NCI-H2196 treated with DMSO at 0.1 percent for 48 hours (cell line): Measurements from ENCODE around the gene LMBR1L.
"Not testable (repeated sequence)": the region's sequence is repeated elsewhere in the genome, so short reads cannot be mapped to it uniquely, and the experiment has no call there.

Source experiments
- DNase-seq: peaks from one replicate; lab custom pipeline; 2025; ENCODE audit not compliant: unreplicated experiment; lab: John Stamatoyannopoulos, UW

Gene LMBR1L, protein sequence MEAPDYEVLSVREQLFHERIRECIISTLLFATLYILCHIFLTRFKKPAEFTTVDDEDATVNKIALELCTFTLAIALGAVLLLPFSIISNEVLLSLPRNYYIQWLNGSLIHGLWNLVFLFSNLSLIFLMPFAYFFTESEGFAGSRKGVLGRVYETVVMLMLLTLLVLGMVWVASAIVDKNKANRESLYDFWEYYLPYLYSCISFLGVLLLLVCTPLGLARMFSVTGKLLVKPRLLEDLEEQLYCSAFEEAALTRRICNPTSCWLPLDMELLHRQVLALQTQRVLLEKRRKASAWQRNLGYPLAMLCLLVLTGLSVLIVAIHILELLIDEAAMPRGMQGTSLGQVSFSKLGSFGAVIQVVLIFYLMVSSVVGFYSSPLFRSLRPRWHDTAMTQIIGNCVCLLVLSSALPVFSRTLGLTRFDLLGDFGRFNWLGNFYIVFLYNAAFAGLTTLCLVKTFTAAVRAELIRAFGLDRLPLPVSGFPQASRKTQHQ

GRCh38 chr12:49110464-49111155, at the start of gene LMBR1L:
LMBR1L (minus strand) TSS chr12:49110847; CDS start chr12:49110555, 292 bp downstream.
- peak; percentile 93 for DNase-seq

DNA sequence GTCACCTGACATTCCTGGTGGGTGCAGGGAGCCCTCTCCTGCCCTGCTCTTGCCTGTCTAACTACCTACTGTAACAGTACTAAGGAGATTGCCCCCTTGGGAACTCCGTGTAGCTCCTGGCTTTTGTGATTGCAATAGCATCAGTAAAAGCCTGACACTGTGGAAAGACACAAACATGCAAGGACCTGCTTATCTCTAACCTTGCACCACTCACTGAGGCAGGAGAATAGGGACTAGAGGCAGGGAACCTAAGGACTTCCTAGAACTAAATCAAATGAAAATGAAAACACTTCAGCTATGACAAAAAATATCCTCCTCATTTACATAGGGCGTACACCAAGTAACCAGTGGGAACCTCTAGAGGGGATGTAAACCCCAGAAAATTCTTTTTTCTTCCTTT, 49.8 kb upstream of the LMBR1L start:
- no peak for DNase-seq

GRCh38 chr12:49154221-49154620, 43.6 kb upstream of the LMBR1L start:
- no peak for DNase-seq

DNA sequence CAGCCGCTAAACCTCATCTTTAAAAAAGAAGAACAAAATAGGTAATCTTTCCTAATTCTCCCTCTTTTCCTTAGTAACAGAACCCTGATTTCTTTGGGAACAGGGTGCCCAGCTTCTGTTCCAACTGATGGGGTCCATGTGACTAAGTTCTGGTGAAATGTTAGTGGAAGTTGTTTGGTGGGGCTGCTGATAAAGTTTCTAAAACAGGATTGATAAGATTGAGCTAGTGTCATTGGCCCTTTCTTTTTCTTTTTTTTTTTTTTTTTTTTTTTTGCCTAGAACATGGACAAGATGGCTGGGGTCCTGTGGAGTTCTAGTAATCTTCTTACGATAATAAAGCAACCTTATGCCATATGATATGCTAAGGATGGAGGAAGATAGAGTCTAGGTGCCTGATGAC, 36.7 kb upstream of the LMBR1L start:
- DNase-seq, result no peak

DNA sequence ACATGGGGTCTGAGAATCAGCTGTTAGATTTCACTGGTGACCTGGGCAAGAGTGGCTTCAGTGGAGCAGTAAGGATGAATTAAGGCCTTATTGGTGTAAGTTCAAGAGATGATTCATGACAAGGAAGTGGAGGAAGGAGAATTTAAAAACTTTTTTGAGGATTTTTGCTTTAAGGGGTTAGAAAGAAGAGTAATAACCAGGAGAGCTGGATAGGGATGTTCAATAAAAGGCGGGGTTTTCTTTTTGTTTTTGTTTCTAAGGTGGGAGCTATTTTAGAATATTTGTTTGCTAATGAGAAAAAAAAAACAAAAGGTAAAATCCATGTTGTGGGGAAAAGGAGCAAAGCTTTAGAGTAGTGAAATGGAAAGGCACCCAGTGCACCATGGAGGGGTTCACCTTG, 35.8 kb upstream of the LMBR1L start:
- no peak for DNase-seq

DNA sequence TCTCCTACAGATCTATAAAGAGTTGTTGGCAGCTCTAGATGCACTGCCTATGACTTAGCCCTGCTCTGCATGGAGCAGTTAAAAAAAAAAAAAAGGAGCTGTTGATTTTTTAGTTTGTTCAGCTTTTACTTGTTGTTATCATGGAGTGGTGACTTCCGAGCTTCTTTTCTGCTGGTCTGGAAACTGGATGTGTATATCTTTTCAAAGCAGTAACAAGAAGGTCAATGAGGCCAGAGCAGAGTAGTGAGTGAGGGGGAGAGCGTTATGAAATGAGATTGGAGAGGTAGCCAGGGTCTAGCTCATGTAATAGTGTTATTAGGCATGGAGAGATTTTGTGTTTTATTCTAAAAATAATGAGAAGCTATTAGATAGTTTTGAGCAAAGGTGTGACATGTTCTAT, 33.7 kb upstream of the LMBR1L start:
- no peak for DNase-seq

DNA sequence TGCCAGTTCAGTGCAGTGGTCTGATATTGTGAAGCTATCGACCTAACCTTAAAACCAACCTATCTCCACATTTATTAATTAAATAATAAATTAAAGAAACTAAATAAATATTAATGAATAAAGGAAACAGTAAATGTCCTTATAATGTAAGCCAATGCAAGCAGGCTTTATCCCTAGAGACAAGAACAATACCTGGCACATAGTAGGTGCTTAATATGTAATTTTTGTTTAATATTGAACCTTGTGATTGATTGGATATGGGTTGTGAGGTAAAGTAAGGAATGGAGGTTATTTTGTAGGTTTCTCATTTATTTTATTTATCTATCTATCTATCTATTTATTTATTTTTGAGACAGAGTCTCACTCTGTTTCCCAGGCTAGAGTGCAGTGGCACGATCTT, 28.4 kb upstream of the LMBR1L start:
- DNase-seq, result no peak

DNA sequence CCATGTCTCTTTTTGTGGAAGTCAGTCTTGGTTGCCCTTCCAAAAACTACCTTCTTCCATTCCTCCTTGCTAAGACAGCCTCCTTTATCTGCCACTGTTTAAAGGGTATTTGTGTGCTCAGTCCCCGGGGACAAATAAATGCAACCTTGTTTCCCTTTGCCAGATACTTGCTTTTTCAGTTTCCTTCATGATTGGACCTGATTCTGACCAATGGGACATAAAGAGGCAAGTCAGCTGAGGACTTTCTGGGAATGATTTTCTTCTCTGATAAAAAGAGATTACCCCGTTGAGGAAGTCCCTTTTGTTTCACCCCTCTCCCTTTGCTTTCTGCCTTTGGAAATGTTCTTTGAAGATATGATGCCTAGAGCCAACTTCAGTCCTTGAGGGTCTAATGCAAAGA, 27.9 kb upstream of the LMBR1L start:
- peak; percentile 5 for DNase-seq

DNA sequence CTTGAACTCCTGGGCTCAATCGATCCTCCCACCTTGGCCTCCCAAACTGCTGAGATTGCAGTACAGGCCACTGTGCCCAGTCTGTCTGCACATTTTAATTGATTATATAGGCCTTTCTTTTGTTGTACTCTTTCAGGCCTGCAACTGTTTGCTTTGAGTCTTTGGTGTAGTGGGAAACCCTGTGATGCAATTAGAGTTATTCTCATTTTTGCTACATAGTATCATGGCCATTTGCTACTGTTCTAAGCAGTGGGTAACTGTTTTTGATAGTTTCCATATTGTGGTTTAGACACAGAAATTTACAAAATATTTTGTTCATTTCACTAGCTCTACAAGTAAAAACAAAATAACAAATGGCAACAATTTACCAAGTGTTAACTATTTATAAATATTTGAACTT, 26.8 kb upstream of the LMBR1L start:
- DNase-seq, result no peak

DNA sequence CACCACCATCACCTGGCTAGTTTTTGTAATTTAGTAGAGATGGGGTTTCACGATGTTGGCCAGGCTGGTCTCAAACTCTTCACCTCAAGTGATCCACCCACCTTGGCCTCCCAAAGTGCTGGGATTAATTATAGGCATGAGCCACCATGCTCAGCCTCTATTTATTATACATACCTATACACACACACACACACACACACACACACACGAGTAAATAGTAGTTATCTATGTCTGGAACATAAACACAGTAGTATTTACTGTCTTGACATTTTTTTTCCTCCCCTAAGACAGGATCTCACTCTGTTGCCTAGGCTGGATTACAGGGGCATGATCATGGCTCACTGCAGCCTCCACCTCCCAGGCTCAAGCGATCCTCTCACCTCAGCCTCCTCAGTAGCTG, 26.4 kb upstream of the LMBR1L start:
- not testable (repeated sequence) for DNase-seq

DNA sequence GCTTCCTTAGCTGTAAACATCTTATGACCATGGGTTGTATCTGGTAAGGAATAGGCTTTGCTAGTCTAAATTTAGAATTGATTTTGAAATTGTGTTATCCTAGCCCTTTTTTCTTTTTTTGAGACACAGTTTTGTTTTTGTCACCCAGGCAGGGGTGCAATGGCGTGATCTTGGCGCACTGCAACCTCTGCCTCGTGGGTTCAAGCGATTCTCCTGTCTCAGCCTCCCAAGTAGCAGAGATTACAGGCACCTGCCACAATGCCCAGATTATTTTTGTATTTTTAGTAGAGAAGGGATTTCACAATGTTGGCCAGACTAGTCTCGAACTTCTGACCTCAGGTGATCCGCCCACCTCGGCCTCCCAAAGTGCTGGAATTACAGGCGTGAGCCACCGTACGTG, 22.9 kb upstream of the LMBR1L start:
- no peak for DNase-seq

DNA sequence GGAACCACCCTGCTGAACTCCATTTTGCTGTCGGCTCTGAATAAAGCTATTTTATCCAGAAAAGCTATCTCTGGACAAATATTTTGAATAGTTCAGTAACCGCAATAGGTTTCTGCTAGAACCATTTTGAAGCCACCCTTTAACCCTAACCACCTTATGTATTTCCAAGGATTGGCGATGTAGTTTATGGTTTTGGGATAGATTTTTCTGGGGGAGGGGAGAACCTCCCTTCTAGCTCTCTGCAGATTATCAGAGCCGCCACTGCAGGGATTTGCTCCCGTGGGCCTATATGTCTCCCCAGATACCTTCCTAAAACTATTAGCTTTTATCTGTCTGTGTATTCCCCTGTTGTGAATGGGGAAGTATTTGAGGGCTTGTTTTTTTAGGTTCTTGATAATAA, 22.4 kb upstream of the LMBR1L start:
- no peak for DNase-seq

- DNase-seq, result peak; percentile 20
These were observed 21.3 kb upstream of the LMBR1L start for GRCh38 chr12:49131894-49132461.

- peak; percentile 81 for DNase-seq
These were observed 20.6 kb upstream of the LMBR1L start, which contains the start of gene TUBA1B for GRCh38 chr12:49131051-49131893. TUBA1B (minus strand) TSS chr12:49131395; CDS start chr12:49131300, 95 bp downstream.

- DNase-seq, result peak; percentile 89
These were observed 19.8 kb upstream of the LMBR1L start for GRCh38 chr12:49130151-49131050.

GRCh38 chr12:49129332-49130150, 18.9 kb upstream of the LMBR1L start:
- DNase-seq, result no peak

GRCh38 chr12:49127971-49128370, 17.3 kb upstream of the LMBR1L start:
- not testable (repeated sequence) for DNase-seq

GRCh38 chr12:49126852-49127763, 16.5 kb upstream of the LMBR1L start:
- DNase-seq, result no peak
